CD8-positive, alpha-beta memory T cell (primary cell): ENCODE results near the gene SAP130. TPM values are rescaled to one million over a fixed set of nuclear protein-coding genes. Genes with fewer than 3 reads are reported as not detected.

Experiments used
- CTCF ChIA-PET: fragments of 350-600 bp; sonication (Branson Sonifier 250); formaldehyde crosslinking; loops from one replicate; lab custom pipeline; 2021; ENCODE audit warnings: antibody characterized with exemption; lab: Charles Lee
- POLR2A ChIA-PET: fragments of 350-600 bp; sonication (Branson Sonifier 250); formaldehyde crosslinking; loops from one replicate; lab custom pipeline; 2021; ENCODE audit warnings: antibody characterized with exemption; lab: Charles Lee
- DNase-seq, 5 donors: peaks; one replicate each; pipeline versions ENCODE4 v3.0.0 to v3.0.0-alpha.2; 2020 to 2022; ENCODE audit warnings: mixed read lengths in 1 of 5
- H3K27ac ChIP-seq: one replicate; pipeline ENCODE4 v1.7.0; 2013; ENCODE audit warnings: low read depth, mild to moderate bottlenecking, low read length, moderate library complexity
- H3K27me3 ChIP-seq: 2 replicates; pipeline ENCODE4 v1.7.0; 2013; ENCODE audit warnings: low read length, mild to moderate bottlenecking; ENCODE audit not compliant: insufficient read depth, poor library complexity, severe bottlenecking
- H3K36me3 ChIP-seq: 2 replicates; pipeline ENCODE4 v1.7.0; 2013; ENCODE audit warnings: mild to moderate bottlenecking, low read length, moderate library complexity; ENCODE audit not compliant: insufficient read depth
- H3K4me1 ChIP-seq: 2 replicates; pipeline ENCODE4 v1.7.0; 2013; ENCODE audit warnings: mild to moderate bottlenecking, low read length, moderate library complexity; ENCODE audit not compliant: insufficient read depth
- H3K4me3 ChIP-seq: 2 replicates; pipeline ENCODE4 v1.7.0; 2013; ENCODE audit warnings: mild to moderate bottlenecking, low read length
- H3K9me3 ChIP-seq: 2 replicates; pipeline ENCODE4 v1.7.0; 2013; ENCODE audit warnings: mild to moderate bottlenecking, low read length
- H3K27ac Mint-ChIP-seq, 8 donors: one replicate each; pipeline ENCODE4 v1.8.0; 2020 to 2021; ENCODE audit warnings: mixed read lengths in 8 of 8, mild to moderate bottlenecking in 6 of 8, inconsistent platforms in 3 of 8, moderate library complexity in 3 of 8
- H3K27me3 Mint-ChIP-seq, 2 donors: one replicate each; pipeline ENCODE4 v1.8.0; 2020 to 2021; ENCODE audit warnings: mixed read lengths in 2 of 2, mild to moderate bottlenecking in 1 of 2, moderate library complexity in 1 of 2
- H3K36me3 Mint-ChIP-seq, 3 donors: one replicate each; pipeline ENCODE4 v1.8.0; 2020 to 2021; ENCODE audit warnings: mixed read lengths in 3 of 3, inconsistent platforms in 1 of 3, mild to moderate bottlenecking in 1 of 3
- H3K4me1 Mint-ChIP-seq, 3 donors: one replicate each; pipeline ENCODE4 v1.8.0; 2020 to 2021; ENCODE audit warnings: mixed read lengths in 3 of 3, inconsistent platforms in 1 of 3, mild to moderate bottlenecking in 1 of 3
- H3K4me3 Mint-ChIP-seq, 7 donors: one replicate each; pipeline ENCODE4 v1.8.0; 2020 to 2021; ENCODE audit warnings: mixed read lengths in 7 of 7, mild to moderate bottlenecking in 6 of 7, moderate library complexity in 4 of 7, inconsistent platforms in 2 of 7
- H3K9me3 Mint-ChIP-seq, 5 donors: one replicate each; pipeline ENCODE4 v1.8.0; 2020 to 2022; ENCODE audit warnings: mixed read lengths in 5 of 5, mild to moderate bottlenecking in 3 of 5, moderate library complexity in 2 of 5, inconsistent platforms in 1 of 5
- polyA plus RNA-seq: library from polyadenylated mRNA; unstranded; fragments of 300-500 nt; fragmentation: Illumina TruSeq; gene quantifications from one replicate; pipeline ENCODE4 v1.2.3, GENCODE V29; 2021
- total RNA-seq, 2 experiments: library from RNA; stranded (reverse); gene quantifications; one replicate each; pipeline ENCODE4 v1.2.3, GENCODE V29; 2021

SAP130 gene
- total and polyA plus RNA-seq, 3 experiments from 2014 or later: 10.6 to 22.9 (median 22.3) TPM

DNA sequence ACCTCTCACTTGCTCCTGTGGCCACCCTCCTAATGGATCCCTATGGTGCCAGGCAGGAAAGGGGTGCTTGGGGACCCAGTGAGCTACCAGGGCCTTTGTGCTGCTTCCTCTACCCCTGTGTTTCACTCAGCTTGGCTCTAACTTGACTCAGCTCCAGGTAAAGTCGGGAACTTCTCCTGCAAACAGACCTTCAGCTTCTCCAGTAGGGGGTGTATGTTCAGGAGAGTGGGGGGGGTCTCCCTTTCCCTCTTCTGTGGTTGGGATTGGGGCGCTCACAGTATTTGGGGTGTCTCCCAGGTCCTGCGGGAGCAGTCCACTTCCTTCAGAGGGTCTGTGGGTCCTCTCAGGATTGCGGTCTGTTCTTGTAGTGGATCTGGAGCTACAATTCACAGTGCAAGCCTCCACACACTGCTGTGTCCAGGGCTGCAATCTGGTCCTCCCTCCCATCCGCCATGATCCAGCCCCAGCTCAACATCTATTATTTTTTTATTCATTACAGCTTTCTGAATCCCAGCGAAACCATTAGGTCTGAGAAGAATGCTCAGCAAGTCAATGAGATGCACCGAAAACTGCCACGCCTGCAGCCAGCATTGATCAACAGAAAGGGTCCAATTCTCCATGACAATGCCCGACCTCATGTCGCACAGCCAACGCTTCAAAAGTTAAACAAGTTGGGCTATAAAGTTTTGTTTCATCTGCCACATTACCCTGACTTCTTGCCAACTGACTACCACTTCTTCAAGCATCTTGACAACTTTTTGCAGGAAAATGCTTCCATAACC lies 26.4 kb upstream of the SAP130 start:
- no peak overlapping the region for H3K27ac Mint-ChIP-seq
- H3K4me1 Mint-ChIP-seq: no peaks in the 10 kb centered on the region
- peaks cover 0 to 12% (median 10%) of the 10 kb centered on the region in 5 donors for H3K9me3 Mint-ChIP-seq
- ChIA-PET CTCF (interaction anchor here (1.4 kb wide), 1 partner anchor 8 kb away, joined by 3 read pairs; no protein-coding TSS in a partner anchor), POLR2A (no interaction called here)
- DNase-seq: no peak
- peaks cover 0 to 6% (median 1%) of the 10 kb centered on the region in 3 donors for H3K36me3 Mint-ChIP-seq
- H3K27me3 Mint-ChIP-seq: peaks cover 24 to 58% of the 10 kb centered on the region in 2 donors
- no peaks in the 10 kb centered on the region for H3K9me3 ChIP-seq
- H3K4me3 ChIP-seq: no peak overlapping the region
- no peak overlapping the region for H3K27ac ChIP-seq
- no peaks in the 10 kb centered on the region for H3K4me1 ChIP-seq
- no peak overlapping the region for H3K4me3 Mint-ChIP-seq
- H3K36me3 ChIP-seq: no peaks in the 10 kb centered on the region
- H3K27me3 ChIP-seq: no peaks in the 10 kb centered on the region

- Histone ChIP-seq H3K36me3 (no peaks in the 10 kb centered on the region), H3K27me3 (no peaks in the 10 kb centered on the region), H3K27ac (no peak overlapping the region), H3K9me3 (no peaks in the 10 kb centered on the region), H3K4me1 (no peaks in the 10 kb centered on the region), H3K4me3 (no peak overlapping the region)
- Mint-ChIP-seq H3K27ac (no peak overlapping the region), H3K27me3 (peaks cover 26 to 65% of the 10 kb centered on the region in 2 donors), H3K36me3 (peaks cover 0 to 6% (median 1%) of the 10 kb centered on the region in 3 donors), H3K4me1 (no peaks in the 10 kb centered on the region), H3K9me3 (peaks cover 0 to 15% (median 13%) of the 10 kb centered on the region in 5 donors), H3K4me3 (peak overlapping the region in 1 of 7 donors; percentile 27)
- no peak for DNase-seq
- CTCF ChIA-PET: interaction anchor here (1.4 kb wide), 1 partner anchor 9 kb away, joined by 3 read pairs; no protein-coding TSS in a partner anchor
- POLR2A ChIA-PET: no interaction called here
Measured at GRCh38 chr2:128053331-128053730, 25.5 kb upstream of the SAP130 start.

- ChIA-PET CTCF (no interaction called here), POLR2A (no interaction called here)
- no peaks in the 10 kb centered on the region for H3K27me3 ChIP-seq
- H3K36me3 ChIP-seq: no peaks in the 10 kb centered on the region
- Mint-ChIP-seq H3K27me3 (peaks cover 7 to 37% of the 10 kb centered on the region in 2 donors), H3K4me3 (no peak overlapping the region), H3K4me1 (no peaks in the 10 kb centered on the region), H3K9me3 (peaks cover 11 to 43% (median 28%) of the 10 kb centered on the region in 5 donors), H3K27ac (no peak overlapping the region), H3K36me3 (peaks cover 0 to 13% (median 0%) of the 10 kb centered on the region in 3 donors)
- no peak overlapping the region for H3K27ac ChIP-seq
- no peak overlapping the region for H3K4me3 ChIP-seq
- no peak for DNase-seq
- H3K4me1 ChIP-seq: no peaks in the 10 kb centered on the region
- H3K9me3 ChIP-seq: peaks cover 8% of the 10 kb centered on the region
Measured at GRCh38 chr2:128043041-128043440, 15.2 kb upstream of the SAP130 start.

DNA sequence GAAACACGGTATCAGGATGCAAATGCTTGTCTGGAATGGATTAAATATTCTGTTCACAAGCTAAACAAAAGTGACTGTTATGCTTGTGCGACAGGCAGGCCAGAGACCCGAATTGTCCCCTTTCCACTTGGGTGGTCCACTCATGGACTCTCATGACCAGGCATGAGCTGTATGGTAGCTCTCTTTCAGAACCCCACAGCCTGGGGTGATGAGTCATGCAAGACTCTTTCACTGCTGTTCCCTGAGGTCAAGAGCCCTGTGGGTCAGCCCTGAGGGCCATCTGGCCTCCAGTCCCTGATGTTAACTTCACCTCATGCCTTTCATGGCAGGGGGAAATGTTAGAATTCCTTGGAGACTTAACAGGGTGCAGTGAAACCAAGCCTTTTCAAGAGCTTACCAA lies 13.7 kb upstream of the SAP130 start:
- no peaks in the 10 kb centered on the region for H3K36me3 ChIP-seq
- no peaks in the 10 kb centered on the region for H3K4me1 Mint-ChIP-seq
- H3K4me1 ChIP-seq: no peaks in the 10 kb centered on the region
- H3K36me3 Mint-ChIP-seq: peaks cover 0 to 22% (median 0%) of the 10 kb centered on the region in 3 donors
- no peak for DNase-seq
- peaks cover 9 to 26% of the 10 kb centered on the region in 2 donors for H3K27me3 Mint-ChIP-seq
- H3K9me3 Mint-ChIP-seq: peaks cover 15 to 54% (median 41%) of the 10 kb centered on the region in 5 donors
- H3K27me3 ChIP-seq: no peaks in the 10 kb centered on the region
- no peak overlapping the region for H3K27ac ChIP-seq
- no peak overlapping the region for H3K4me3 ChIP-seq
- ChIA-PET POLR2A (no interaction called here), CTCF (no interaction called here)
- peaks cover 20% of the 10 kb centered on the region for H3K9me3 ChIP-seq
- H3K4me3 Mint-ChIP-seq: no peak overlapping the region
- H3K27ac Mint-ChIP-seq: no peak overlapping the region

- H3K4me3 ChIP-seq: no peak overlapping the region
- no peaks in the 10 kb centered on the region for H3K4me1 ChIP-seq
- H3K27me3 ChIP-seq: no peaks in the 10 kb centered on the region
- H3K27ac ChIP-seq: no peak overlapping the region
- no peaks in the 10 kb centered on the region for H3K36me3 ChIP-seq
- Mint-ChIP-seq H3K9me3 (peaks cover 19 to 59% (median 46%) of the 10 kb centered on the region in 5 donors), H3K4me1 (no peaks in the 10 kb centered on the region), H3K4me3 (no peak overlapping the region), H3K27me3 (peaks cover 11 to 24% of the 10 kb centered on the region in 2 donors), H3K27ac (no peak overlapping the region), H3K36me3 (peaks cover 0 to 22% (median 0%) of the 10 kb centered on the region in 3 donors)
- ChIA-PET CTCF (no interaction called here), POLR2A (no interaction called here)
- DNase-seq: no peak
- peaks cover 22% of the 10 kb centered on the region for H3K9me3 ChIP-seq
Measured at GRCh38 chr2:128040166-128040771, 12.4 kb upstream of the SAP130 start.

- Mint-ChIP-seq H3K27ac (no peak overlapping the region), H3K9me3 (peaks cover 19 to 59% (median 46%) of the 10 kb centered on the region in 5 donors), H3K4me3 (no peak overlapping the region), H3K36me3 (peaks cover 0 to 22% (median 0%) of the 10 kb centered on the region in 3 donors), H3K27me3 (peaks cover 11 to 24% of the 10 kb centered on the region in 2 donors), H3K4me1 (no peaks in the 10 kb centered on the region)
- ChIA-PET POLR2A (no interaction called here), CTCF (no interaction called here)
- Histone ChIP-seq H3K27ac (no peak overlapping the region), H3K4me3 (no peak overlapping the region), H3K27me3 (no peaks in the 10 kb centered on the region), H3K36me3 (no peaks in the 10 kb centered on the region), H3K9me3 (peaks cover 22% of the 10 kb centered on the region), H3K4me1 (no peaks in the 10 kb centered on the region)
- no peak for DNase-seq
Measured at GRCh38 chr2:128039535-128039934, 11.7 kb upstream of the SAP130 start.

- Histone ChIP-seq H3K36me3 (no peaks in the 10 kb centered on the region), H3K4me1 (no peaks in the 10 kb centered on the region), H3K27me3 (no peaks in the 10 kb centered on the region), H3K4me3 (no peak overlapping the region), H3K27ac (no peak overlapping the region), H3K9me3 (peaks cover 22% of the 10 kb centered on the region)
- peaks cover 0 to 22% (median 0%) of the 10 kb centered on the region in 3 donors for H3K36me3 Mint-ChIP-seq
- peaks cover 19 to 50% (median 36%) of the 10 kb centered on the region in 5 donors for H3K9me3 Mint-ChIP-seq
- H3K4me3 Mint-ChIP-seq: peak overlapping the region in 1 of 7 donors; percentile 13
- POLR2A ChIA-PET: no interaction called here
- CTCF ChIA-PET: no interaction called here
- H3K4me1 Mint-ChIP-seq: no peaks in the 10 kb centered on the region
- H3K27me3 Mint-ChIP-seq: peaks cover 11 to 24% of the 10 kb centered on the region in 2 donors
- no peak overlapping the region for H3K27ac Mint-ChIP-seq
- no peak for DNase-seq
Measured at GRCh38 chr2:128038411-128038810, 10.6 kb upstream of the SAP130 start.

- no peak overlapping the region for H3K27ac Mint-ChIP-seq
- H3K27me3 Mint-ChIP-seq: peaks cover 15 to 24% of the 10 kb centered on the region in 2 donors
- ChIA-PET POLR2A (no interaction called here), CTCF (no interaction called here)
- no peak overlapping the region for H3K4me3 ChIP-seq
- peaks cover 12 to 43% (median 33%) of the 10 kb centered on the region in 5 donors for H3K9me3 Mint-ChIP-seq
- H3K27ac ChIP-seq: no peak overlapping the region
- no peaks in the 10 kb centered on the region for H3K36me3 ChIP-seq
- peaks cover 17% of the 10 kb centered on the region for H3K9me3 ChIP-seq
- H3K4me1 ChIP-seq: no peaks in the 10 kb centered on the region
- DNase-seq: no peak
- no peaks in the 10 kb centered on the region for H3K27me3 ChIP-seq
- H3K4me3 Mint-ChIP-seq: no peak overlapping the region
- H3K4me1 Mint-ChIP-seq: no peaks in the 10 kb centered on the region
- H3K36me3 Mint-ChIP-seq: peaks cover 0 to 22% (median 0%) of the 10 kb centered on the region in 3 donors
Measured at GRCh38 chr2:128037649-128038048, 9.8 kb upstream of the SAP130 start.
